Measurements from ENCODE around the gene SPOCK1.

The SPOCK1 gene

DNA sequence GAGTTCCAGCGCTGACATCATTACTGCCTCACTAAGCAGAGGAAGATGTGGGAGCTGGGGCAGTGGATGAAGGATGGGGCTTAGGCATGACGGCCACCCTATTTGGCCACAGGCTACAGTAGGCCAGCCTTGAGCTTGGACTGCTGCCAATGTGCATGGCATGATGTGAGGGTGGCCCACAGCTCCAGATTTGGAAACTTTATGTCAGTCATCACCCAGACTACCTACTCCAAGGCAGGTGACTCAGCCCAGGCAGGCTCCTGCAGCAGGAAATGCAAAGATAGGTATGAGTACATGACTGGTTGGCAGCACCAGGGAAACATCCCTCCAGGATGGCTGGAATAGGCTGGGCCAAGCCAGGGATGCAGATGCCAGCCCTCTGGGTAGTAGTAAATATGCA is 303.6 kb downstream of the SPOCK1 start:
- DNase-seq (ENCODE audit: low read depth) = no peak
- TF ChIP-seq, protein P1, sequence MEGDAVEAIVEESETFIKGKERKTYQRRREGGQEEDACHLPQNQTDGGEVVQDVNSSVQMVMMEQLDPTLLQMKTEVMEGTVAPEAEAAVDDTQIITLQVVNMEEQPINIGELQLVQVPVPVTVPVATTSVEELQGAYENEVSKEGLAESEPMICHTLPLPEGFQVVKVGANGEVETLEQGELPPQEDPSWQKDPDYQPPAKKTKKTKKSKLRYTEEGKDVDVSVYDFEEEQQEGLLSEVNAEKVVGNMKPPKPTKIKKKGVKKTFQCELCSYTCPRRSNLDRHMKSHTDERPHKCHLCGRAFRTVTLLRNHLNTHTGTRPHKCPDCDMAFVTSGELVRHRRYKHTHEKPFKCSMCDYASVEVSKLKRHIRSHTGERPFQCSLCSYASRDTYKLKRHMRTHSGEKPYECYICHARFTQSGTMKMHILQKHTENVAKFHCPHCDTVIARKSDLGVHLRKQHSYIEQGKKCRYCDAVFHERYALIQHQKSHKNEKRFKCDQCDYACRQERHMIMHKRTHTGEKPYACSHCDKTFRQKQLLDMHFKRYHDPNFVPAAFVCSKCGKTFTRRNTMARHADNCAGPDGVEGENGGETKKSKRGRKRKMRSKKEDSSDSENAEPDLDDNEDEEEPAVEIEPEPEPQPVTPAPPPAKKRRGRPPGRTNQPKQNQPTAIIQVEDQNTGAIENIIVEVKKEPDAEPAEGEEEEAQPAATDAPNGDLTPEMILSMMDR (conservative IDR thresholded peaks at IDR 0.05; ENCODE audit: low read depth, low read length) = no peak
- no peak overlapping the region for H3K4me3 ChIP-seq (ENCODE audit: low read length)

DNA sequence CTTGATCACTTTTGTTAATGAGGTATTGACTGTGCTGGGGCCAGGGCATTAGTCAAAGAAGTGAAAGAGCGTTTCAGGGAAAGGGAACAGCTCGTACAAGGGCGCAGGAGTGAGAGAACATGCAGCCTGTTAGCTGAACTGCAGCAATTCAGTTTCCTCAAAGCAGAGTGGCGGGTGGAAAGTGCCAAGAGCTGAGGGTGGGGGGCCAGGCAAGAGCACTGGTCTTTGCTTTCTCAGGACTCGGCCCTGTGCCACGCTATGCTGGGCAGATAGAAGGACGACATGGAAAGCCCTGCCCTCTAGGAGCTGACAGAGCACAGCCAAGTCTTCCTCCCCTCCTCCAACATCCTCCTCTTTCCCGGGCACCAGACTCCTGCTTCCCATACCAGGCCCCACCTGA is 304.8 kb downstream of the SPOCK1 start:
- DNase-seq (ENCODE audit: low read depth) = no peak
- H3K4me3 ChIP-seq (ENCODE audit: low read length) = no peak overlapping the region
- TF ChIP-seq, protein P1 (conservative IDR thresholded peaks at IDR 0.05; ENCODE audit: low read depth, low read length) = no peak

DNA sequence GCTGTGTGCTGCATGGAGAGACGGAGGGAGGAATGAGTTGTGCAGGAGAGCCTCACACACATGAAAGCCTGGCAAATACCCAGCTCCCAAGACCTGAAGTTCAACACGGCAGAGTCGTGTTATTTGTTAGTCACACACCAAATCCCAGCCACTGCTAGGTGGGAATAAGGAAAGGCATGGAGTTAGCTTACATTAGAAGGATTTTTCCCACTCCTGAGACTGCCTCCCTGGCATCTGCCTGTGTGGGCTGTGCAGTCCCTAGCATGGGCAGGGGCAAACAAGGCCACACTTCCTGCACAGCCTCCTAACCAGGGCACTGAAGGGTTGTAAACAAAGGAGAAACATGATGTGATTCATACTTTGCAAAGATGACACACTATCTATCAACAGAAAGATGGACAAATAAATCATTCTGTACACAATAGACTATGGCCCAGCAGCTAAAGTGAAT is 306.8 kb downstream of the SPOCK1 start:
- TF ChIP-seq, protein P1 (conservative IDR thresholded peaks at IDR 0.05; ENCODE audit: low read depth, low read length) = no peak
- DNase-seq (ENCODE audit: low read depth) = no peak
- no peak overlapping the region for H3K4me3 ChIP-seq (ENCODE audit: low read length)

DNA sequence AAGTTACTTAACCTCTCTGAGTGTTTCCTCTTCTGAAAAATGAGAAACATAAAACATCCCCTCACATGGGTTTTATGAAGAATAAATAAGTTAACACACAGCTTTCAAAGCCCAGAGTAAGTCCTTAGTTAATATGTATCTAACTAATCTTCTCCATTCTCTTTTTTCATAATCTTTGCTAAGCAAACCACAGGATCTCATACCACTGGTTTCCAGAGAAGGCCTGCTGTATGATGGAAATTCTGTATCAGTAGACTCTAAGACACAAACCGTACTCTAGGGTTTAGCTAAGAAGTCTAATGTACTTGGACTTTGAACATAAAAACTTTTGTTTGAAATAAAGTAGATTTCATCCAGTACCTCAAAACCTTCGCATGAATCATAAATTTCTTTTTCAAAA is 307.9 kb downstream of the SPOCK1 start:
- H3K4me3 ChIP-seq (ENCODE audit: low read length) = no peak overlapping the region
- TF ChIP-seq, protein P1 (conservative IDR thresholded peaks at IDR 0.05; ENCODE audit: low read depth, low read length) = no peak
- DNase-seq (ENCODE audit: low read depth) = no peak

DNA sequence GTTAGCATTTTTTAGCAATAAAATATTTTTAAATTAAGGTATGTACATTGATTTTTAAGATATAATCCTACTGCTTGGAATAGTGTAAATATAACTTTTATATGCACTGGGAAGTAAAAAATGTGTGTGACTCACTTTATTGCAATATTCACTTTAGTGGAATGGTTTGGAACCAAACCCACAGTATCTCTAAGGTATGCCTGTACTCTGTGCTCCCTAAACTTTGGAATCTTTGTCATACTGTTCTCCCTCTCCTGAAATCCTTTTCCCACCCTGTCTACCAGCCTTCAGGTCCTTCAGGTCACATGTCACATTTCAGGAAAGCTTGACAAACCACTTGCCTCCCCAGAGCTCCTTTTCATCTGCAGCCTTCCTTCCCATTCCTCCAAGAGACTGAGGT is 308.7 kb downstream of the SPOCK1 start:
- H3K4me3 ChIP-seq (ENCODE audit: low read length) = no peak overlapping the region
- no peak for DNase-seq (ENCODE audit: low read depth)
- TF ChIP-seq, protein P1 (conservative IDR thresholded peaks at IDR 0.05; ENCODE audit: low read depth, low read length) = no peak

DNA sequence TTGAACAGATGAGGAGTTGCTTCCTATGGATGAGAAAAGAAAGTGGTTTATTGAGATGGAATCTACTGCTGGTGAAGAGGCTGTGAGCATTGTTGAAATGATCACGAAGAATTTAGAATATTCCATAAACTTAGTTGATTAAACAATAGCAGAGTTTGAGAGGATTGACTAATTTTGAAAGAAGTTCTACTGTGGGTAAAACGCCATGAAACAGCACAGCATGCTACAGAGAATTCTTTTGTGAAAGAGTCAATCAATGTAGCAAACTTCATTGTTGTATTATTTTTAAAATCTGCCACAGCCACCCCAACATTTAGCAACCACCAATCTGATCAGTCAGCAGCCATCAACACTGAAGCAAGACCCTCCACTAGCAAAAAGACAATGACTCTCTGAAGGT is 309.1 kb downstream of the SPOCK1 start:
- DNase-seq (ENCODE audit: low read depth) = no peak
- H3K4me3 ChIP-seq (ENCODE audit: low read length) = no peak overlapping the region
- TF ChIP-seq, protein P1 (conservative IDR thresholded peaks at IDR 0.05; ENCODE audit: low read depth, low read length) = no peak

DNA sequence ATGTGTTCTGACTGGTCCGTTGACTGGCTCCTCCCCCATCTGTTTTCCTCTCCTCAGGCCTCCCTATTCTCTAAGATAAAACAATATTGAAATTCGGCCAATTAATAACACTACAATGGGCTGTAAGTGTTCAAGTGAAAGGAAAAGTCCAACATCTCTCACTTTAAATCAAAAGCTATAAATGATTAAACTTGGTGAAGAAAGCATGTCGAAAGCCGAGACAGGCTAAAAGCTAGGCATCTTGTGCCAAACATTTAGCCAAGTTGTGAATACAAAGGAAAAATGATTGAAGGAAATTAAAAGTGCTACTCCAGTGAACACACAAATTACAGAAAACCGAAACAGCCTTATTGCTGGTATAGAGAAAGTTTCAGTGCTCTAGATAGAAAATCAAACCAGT is 310.6 kb downstream of the SPOCK1 start:
- TF ChIP-seq, protein P1 (conservative IDR thresholded peaks at IDR 0.05; ENCODE audit: low read depth, low read length) = no peak
- H3K4me3 ChIP-seq (ENCODE audit: low read length) = no peak overlapping the region
- DNase-seq (ENCODE audit: low read depth) = no peak
